Neural cell (in vitro differentiated cells): ENCODE results near the gene RPP38. TPM values are rescaled to one million over a fixed set of nuclear protein-coding genes. Genes with fewer than 3 reads are reported as not detected.

Experiments
- H2AFZ ChIP-seq: fragments of 200-600, 300-800 bp; sonication (generic), shearing (Covaris generic); 2 replicates; pipeline ENCODE4 v1.6.0; 2014; ENCODE audit warnings: low read depth, mild to moderate bottlenecking, antibody characterized with exemption, low read length, moderate library complexity
- H3F3A ChIP-seq: fragments of 200-600 bp; shearing (Covaris generic); 2 replicates; pipeline ENCODE4 v1.6.1; 2016; ENCODE audit warnings: mild to moderate bottlenecking, moderate library complexity, mixed read lengths, antibody characterized with exemption, low read length; ENCODE audit not compliant: insufficient read depth, poor library complexity, severe bottlenecking
- H3K27ac ChIP-seq: fragments of 200-600, 300-800 bp; sonication (generic), shearing (Covaris generic); 2 replicates; pipeline ENCODE4 v1.5.1; 2014; ENCODE audit warnings: mild to moderate bottlenecking, low read length, moderate library complexity
- H3K27me3 ChIP-seq: fragments of 300-800, 200-600 bp; sonication (generic), shearing (Covaris generic); 2 replicates; pipeline ENCODE4 v1.6.0; 2014; ENCODE audit warnings: mild to moderate bottlenecking, low read depth, low read length, moderate library complexity; ENCODE audit not compliant: insufficient read depth
- H3K36me3 ChIP-seq: fragments of 300-800, 200-600 bp; sonication (generic), shearing (Covaris generic); 2 replicates; pipeline ENCODE4 v1.5.1; 2014; ENCODE audit warnings: mild to moderate bottlenecking, antibody characterized with exemption, low read length, moderate library complexity; ENCODE audit not compliant: insufficient read depth
- H3K4me2 ChIP-seq: fragments of 300-800, 200-600 bp; sonication (generic), shearing (Covaris generic); 2 replicates; pipeline ENCODE4 v1.6.0; 2014; ENCODE audit warnings: mild to moderate bottlenecking, low read length
- H3K4me3 ChIP-seq: fragments of 300-800, 200-600 bp; sonication (generic), shearing (Covaris generic); 2 replicates; pipeline ENCODE4 v1.5.1; 2014; ENCODE audit warnings: mild to moderate bottlenecking, low read length, moderate library complexity
- H3K79me2 ChIP-seq: fragments of 200-600 bp; shearing (Covaris generic); replicated peaks from 2 replicates; pipeline ENCODE4 v1.6.0; 2014; ENCODE audit warnings: mild to moderate bottlenecking, low read length, moderate library complexity; ENCODE audit not compliant: insufficient read depth
- H3K9ac ChIP-seq: fragments of 300-800, 200-600 bp; sonication (generic), shearing (Covaris generic); 2 replicates; pipeline ENCODE4 v1.6.1; 2016; ENCODE audit warnings: mild to moderate bottlenecking, low read length, mixed read lengths
- H3K9me2 ChIP-seq: fragments of 200-600 bp; shearing (Covaris generic); 2 replicates; pipeline ENCODE4 v1.6.1; 2016; ENCODE audit warnings: mild to moderate bottlenecking, low read length, mixed read lengths; ENCODE audit not compliant: insufficient read depth
- H3K9me3 ChIP-seq: fragments of 200-600, 300-800 bp; sonication (generic), shearing (Covaris generic); 2 replicates; pipeline ENCODE4 v1.6.1; 2016; ENCODE audit warnings: mild to moderate bottlenecking, mixed run types, low read length, moderate library complexity, mixed read lengths
- H4K20me1 ChIP-seq: fragments of 200-600 bp; shearing (Covaris generic); 2 replicates; pipeline ENCODE4 v1.6.1; 2016; ENCODE audit warnings: mild to moderate bottlenecking, mixed run types; ENCODE audit not compliant: insufficient read depth
- CTCF ChIP-seq: fragments of 450-650 bp; IDR thresholded peaks from 2 replicates; pipeline ENCODE4 v1.5.1; 2014; ENCODE audit warnings: antibody characterized with exemption, mild to moderate bottlenecking, moderate library complexity; ENCODE audit not compliant: poor library complexity, severe bottlenecking
- EP300 ChIP-seq: fragments of 450-650 bp; conservative IDR thresholded peaks from 2 replicates; pipeline ENCODE4 v1.6.1; 2014; ENCODE audit warnings: antibody characterized with exemption, mild to moderate bottlenecking, moderate library complexity; ENCODE audit not compliant: poor library complexity, severe bottlenecking
- EZH2 ChIP-seq: fragments of 200-600, 300-800 bp; shearing (Covaris generic), sonication (generic); IDR thresholded peaks from 2 replicates; pipeline ENCODE4 v1.6.1; 2014; ENCODE audit warnings: antibody characterized with exemption, low read length, borderline replicate concordance, mild to moderate bottlenecking; ENCODE audit not compliant: insufficient read depth, poor library complexity, severe bottlenecking
- MXI1 ChIP-seq: fragments of 450-650 bp; conservative IDR thresholded peaks from 2 replicates; pipeline ENCODE4 v1.6.1; 2014; ENCODE audit warnings: antibody characterized with exemption, mild to moderate bottlenecking; ENCODE audit not compliant: poor library complexity, severe bottlenecking
- POLR2AphosphoS5 ChIP-seq: IDR thresholded peaks from 2 replicates; pipeline ENCODE4 v1.6.1; 2012
- RAD21 ChIP-seq: fragments of 450-650 bp; conservative IDR thresholded peaks from 2 replicates; pipeline ENCODE4 v1.6.1; 2014; ENCODE audit warnings: antibody characterized with exemption, mild to moderate bottlenecking, moderate library complexity
- REST ChIP-seq: IDR thresholded peaks from 2 replicates; pipeline ENCODE4 v1.6.1; 2012; ENCODE audit warnings: borderline replicate concordance
- SMC3 ChIP-seq: fragments of 450-650 bp; conservative IDR thresholded peaks from 2 replicates; pipeline ENCODE4 v1.6.1; 2014; ENCODE audit warnings: antibody characterized with exemption, mild to moderate bottlenecking, moderate library complexity; ENCODE audit not compliant: poor library complexity
- TAF1 ChIP-seq: IDR thresholded peaks from 2 replicates; pipeline ENCODE4 v1.6.1; 2012; ENCODE audit warnings: low read depth
- polyA plus RNA-seq: library from polyadenylated mRNA; depleted of rRNA; stranded (reverse); fragments of >200 nt; gene quantifications from 2 replicates; pipeline ENCODE4 v1.2.3, GENCODE V29; 2014

The RPP38 gene
- polyA plus RNA-seq, 1 donor from 2014 or later = 9.8 TPM

GRCh38 chr10:15088428-15089261, 8.5 kb upstream of the RPP38 start, which contains the start of gene ACBD7:
TSS of gene ACBD7 (minus strand) at chr10:15088776. CDS start at chr10:15088728, 48 bp downstream.
- Histone ChIP-seq H2AFZ (peak within 1 kb of the TSS; percentile 66), H3K79me2 (no peaks in the 10 kb centered on the region)

More at GRCh38 chr10:15088428-15089261, 8.5 kb upstream of the RPP38 start, which contains the start of gene ACBD7:
- Histone ChIP-seq H3K27ac (no peak within 1 kb of the TSS), H3K27me3 (no peaks in the 10 kb centered on the region), H3K9me2 (no peaks in the 10 kb centered on the region), H3K36me3 (no peaks in the 10 kb centered on the region), H3K9me3 (no peaks in the 10 kb centered on the region), H4K20me1 (no peaks in the 10 kb centered on the region), H3F3A (no peaks in the 10 kb centered on the region), H3K9ac (peak within 1 kb of the TSS; percentile 62), H3K4me2 (peak within 1 kb of the TSS; percentile 80), H3K4me3 (peak within 1 kb of the TSS; percentile 95)
- TF ChIP-seq TAF1 (peak; percentile 40), EP300 (no peak), CTCF (peak; percentile 70), POLR2AphosphoS5 (peak; percentile 62), MXI1 (peak; percentile 87), RAD21 (peak; percentile 49), EZH2 (no peak), REST (no peak), SMC3 (peak; percentile 54)
